ENCODE data around the gene FSIP1.

DNA sequence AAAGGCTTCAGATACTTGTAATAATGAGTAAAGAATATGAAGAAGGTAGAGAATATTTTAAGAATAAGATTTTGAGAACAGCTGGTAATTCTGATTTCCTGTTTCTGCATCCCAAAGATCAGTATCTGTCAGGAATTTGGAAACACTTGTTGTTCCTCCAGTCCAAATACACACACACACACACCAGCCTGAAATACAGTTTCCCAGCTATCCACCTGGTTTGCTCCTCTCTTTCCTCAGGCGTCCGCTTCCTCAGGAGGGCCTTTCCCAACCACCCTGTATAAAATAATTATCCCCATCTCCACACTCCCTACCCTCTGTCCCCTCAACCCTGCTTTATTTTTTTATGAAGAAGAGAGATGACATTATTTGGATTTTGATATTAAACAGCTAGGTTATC, 2.0 kb upstream of the FSIP1 start:
- no peak for TF ChIP-seq POLR2A (IDR thresholded peaks at IDR 0.05; ENCODE audit: low read depth, low read length)
- TF ChIP-seq POLR2AphosphoS5 (IDR thresholded peaks at IDR 0.05; ENCODE audit: low read depth, low read length), result no peak
